GM18861 (cell line): ENCODE measurements around the gene ZMYM4.
"Not testable (repeated sequence)": the region's sequence is repeated elsewhere in the genome, so short reads cannot be mapped to it uniquely, and the experiment has no call there.

Experiments
- ATAC-seq: cut with Tn5 transposase; IDR thresholded peaks from one replicate; pipeline ENCODE4 v1.9.1; 2021; ENCODE audit not compliant: unreplicated experiment

The ZMYM4 gene

DNA sequence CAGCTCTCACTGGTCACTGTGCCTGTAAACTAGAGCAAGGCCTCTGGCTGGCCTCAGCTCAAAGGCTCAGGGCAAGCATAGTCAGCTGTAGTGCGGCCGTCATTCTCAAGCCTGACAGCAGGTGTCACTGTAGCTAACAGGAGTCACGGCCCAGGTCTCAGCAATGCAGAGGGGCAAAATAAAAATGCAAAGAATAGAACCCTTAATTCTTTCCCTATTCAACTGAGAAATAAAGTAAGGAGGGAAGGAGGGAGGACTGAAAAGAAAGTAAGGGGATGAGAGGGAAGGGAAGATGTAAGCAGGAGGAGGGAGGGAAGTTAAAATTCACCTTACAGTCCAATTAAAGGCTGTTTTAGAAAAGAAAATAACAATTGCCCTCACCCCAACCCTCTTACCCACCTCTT is 182.6 kb downstream of the ZMYM4 start:
- no peak for ATAC-seq

GRCh38 chr1:35452106-35452774 is 183.7 kb downstream of the ZMYM4 start:
- ATAC-seq = no peak

DNA sequence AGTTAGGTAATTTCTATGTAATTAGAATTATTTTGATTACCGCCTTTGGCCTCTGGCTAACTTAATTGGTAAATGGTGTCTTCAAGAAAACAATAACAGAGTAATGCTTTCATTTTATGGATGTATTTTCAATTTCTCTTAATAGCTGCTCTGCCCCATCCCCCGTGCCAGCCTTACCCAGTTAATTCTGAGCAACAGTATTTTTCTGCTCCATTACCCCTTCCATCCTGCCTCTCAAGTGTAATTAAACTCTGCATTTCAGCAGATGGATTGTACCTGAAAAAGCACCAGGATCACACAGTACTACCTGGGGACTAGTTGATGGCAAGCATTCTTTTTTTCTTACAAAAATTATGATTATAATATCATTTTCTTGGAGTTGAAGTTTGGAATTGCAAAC is 184.5 kb downstream of the ZMYM4 start:
- ATAC-seq = no peak

DNA sequence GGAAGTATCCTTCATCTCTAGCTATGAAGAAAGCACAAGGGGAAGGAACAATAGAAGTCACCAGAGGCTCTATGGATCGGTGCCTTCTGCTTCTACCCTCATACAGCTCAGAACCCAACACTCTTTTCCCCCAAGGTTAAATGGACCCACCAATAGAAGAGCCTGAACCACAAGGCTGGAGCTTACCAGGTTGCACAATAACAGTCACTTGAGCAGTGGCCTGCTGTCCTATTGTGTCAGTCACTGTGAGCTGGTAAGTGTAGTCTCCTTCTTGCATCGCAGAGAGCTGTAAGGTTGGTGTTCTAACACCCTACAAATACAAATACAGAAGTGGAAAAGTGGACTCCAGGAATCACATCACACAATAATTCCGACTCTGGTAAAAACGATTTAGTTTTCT is 185.7 kb downstream of the ZMYM4 start:
- no peak for ATAC-seq

DNA sequence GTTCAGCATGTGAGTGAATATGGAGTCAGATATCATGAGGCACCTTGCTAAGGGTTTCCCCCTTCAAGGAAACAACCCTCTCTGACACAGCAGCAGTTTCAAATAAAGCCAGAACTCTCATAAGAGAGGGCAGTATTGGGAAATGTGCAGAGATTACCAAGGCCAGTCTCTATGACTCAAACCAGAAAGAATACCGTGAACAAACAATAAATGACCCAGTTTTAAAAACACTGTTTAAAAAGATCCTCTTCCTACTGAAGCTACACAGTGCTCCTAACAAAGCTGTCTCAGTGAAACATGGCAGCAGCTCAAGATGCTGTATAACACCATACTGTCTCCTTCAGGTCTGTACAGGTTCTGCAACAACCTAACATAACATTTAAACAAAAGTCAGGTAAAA is 186.1 kb downstream of the ZMYM4 start:
- ATAC-seq = no peak

- no peak for ATAC-seq
Measured at GRCh38 chr1:35460796-35461195, 192.3 kb downstream of the ZMYM4 start.

- ATAC-seq = no peak
Measured at GRCh38 chr1:35461966-35462651, 193.6 kb downstream of the ZMYM4 start.

DNA sequence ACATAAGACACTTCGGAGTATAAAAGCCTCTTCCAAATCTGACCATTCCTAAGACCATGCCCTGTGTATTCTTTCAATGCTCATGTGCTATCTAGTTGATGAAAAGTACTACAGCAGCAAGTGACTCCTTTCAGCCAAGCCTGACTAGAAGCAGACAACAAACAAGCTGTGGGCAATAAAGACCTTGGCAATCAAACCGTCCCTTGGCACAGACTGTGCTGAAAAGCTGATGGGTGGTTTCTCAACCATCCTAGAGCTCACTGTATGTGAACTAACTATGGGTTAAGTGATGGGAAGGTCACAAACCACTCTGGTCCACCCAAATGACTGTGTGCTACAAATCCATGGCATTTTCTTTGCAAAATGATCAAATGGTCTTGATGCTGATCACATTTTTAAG is 194.7 kb downstream of the ZMYM4 start:
- ATAC-seq = no peak

DNA sequence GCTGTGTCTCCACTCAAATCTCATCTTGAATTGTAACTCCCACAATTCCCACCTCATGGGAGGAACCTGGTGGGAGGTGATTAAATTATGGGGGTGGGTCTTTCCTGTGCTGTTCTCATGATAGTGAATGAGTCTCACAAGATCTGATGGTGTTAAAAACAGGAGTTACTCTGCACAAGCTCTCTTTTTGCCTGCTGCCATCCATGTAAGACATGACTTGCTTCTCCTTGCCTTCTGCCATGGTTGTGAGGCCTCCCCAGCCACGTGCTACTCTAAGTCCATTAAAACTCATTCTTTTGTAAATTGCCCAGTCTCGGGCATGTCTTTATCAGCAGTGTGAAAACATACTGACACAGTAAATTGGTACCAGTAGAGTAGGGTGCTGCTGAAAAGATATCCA is 195.2 kb downstream of the ZMYM4 start:
- not testable (repeated sequence) for ATAC-seq

DNA sequence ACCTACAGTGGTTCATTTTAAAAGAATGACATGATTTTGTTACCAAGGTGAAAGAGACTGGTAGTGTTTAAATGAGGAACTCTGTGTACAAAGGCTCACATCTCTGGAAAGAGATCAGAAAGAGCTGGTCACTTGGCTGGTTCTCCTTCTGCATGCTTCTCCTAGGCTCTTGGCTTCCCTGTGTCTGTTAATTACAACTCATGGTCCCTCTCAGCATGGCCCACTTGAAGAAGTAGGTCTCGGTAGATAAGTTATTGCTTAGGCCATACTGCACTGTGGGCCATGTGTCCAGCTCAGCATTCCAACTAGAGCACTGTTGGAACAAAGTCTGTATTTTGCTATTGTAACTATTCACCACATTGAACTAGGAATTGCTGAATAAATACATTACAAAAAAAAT is 197.6 kb downstream of the ZMYM4 start:
- no peak for ATAC-seq

GRCh38 chr1:35470977-35471613 is 202.6 kb downstream of the ZMYM4 start:
- no peak for ATAC-seq
